ENCODE results near the gene CSNK1D.

GRCh38 chr17:82215095-82215971 is 58.2 kb downstream of the CSNK1D start:
- TF ChIP-seq GATA3 (IDR thresholded peaks at IDR 0.05; ENCODE audit: low read depth, low read length) (no peak), GATA2 (IDR thresholded peaks at IDR 0.05; ENCODE audit: low read depth, low read length) (no peak)

Data from SH-SY5Y (cell line).